HG03469 (cell line): Measurements from ENCODE around the gene ANKRD11.
"Not testable (repeated sequence)": the region's sequence is repeated elsewhere in the genome, so short reads cannot be mapped to it uniquely, and the experiment has no call there.

Experiments
- ATAC-seq: cut with Tn5 transposase; IDR thresholded peaks from one replicate; pipeline ENCODE4 v1.9.1; 2021; ENCODE audit warnings: mild to moderate bottlenecking, moderate library complexity, moderate number of reproducible peaks; ENCODE audit not compliant: unreplicated experiment

The ANKRD11 gene

DNA sequence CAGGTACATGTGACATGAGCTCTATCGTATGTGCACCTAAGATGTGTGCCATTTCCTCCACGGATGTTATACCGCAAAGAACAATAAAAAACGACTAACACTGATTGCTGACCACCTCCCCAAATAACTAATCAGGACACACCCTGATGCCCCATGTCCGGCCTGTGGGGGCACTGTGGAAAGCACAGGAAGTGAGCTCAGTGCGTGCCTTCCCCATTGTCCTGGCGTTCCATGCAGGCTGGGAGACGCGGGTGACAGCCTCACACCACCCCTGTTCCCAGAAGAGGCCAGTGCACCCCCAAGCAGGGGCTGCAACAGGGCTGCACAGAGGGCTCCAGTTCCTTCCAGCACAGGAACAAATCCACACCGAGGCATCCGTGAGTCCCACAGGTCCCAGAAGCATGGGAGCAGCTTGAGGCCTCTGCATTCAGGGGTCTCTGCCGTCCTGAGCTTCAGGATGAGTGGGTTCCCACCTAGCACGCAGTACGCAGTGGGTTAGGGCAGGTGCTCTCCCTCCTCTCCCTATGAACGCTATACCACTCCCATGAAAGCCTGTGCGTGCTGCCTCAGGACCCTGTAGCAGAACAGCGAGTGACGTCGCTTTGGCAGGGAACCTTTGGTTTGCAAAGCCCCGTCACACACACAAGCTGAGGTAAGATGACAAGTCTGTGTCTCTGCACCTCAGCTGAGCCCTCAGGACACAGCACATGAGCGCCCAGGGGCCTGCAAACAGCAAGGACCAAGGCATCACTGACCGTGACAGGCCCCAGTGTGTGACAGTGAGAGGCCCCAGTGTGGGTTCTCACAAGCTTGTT, 155.2 kb downstream of the ANKRD11 start:
- ATAC-seq = no peak

GRCh38 chr16:89334461-89334860, 155.9 kb downstream of the ANKRD11 start:
- no peak for ATAC-seq

GRCh38 chr16:89334050-89334449, 156.3 kb downstream of the ANKRD11 start:
- ATAC-seq = no peak

DNA sequence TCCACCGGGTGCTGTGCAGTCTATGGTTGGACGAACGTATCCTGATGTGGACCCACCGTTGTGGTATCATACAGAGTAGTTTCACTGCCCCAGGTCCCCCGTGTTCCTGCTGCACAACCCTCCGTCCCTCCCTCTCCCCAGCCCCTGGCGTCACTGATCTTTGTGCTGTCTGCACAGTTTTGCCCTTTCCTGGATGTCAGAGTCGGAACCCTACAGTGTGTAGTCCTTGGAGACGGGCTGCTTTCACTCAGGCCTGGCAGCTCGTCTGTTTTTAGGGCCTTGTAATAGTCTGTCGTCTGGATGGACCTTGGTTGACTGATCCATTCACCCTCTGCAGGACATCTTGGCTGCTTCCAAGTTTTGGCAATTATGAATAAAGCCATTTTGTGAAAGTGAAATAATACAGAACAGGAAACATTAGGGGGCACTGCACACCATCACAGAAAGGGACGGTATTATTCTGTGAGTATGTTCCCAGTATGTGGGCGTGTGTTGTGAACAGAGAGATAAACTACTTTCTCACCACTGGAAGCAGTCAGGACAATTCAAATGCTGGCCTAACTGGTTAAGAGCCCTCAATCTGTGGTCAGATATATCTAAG, 156.9 kb downstream of the ANKRD11 start:
- not testable (repeated sequence) for ATAC-seq

- no peak for ATAC-seq
Measured at GRCh38 chr16:89332902-89333245, 157.5 kb downstream of the ANKRD11 start.

DNA sequence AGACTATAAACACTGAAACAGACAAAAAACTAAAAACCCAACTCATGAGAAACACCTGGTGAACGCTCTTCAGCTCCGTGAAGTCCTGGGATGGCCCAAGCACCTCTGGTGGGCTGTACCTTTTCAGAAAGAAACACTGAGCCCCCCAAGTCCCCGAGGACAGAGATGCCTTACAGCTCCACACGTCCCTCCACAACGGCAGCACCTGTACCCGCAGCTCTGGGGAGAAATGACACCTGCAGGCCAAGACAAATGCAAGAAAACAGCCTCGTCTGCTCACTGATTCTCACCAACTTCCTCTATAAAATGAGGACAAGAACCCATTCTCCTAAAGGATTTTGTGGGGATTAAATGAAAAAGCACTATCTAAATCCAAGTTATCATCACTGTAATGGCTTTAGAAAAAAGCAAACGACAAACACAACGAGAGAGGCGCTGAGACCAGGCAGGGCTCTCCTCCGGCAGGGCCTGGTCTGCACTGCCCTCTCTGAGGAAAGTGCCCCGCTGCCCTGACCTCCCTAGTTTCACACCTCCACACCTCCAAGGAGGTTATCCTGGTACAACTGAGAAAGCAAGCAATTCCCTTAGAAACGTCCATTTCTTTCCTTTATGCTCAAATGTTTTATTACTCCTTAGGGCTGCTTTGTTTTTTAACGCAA, 158.0 kb downstream of the ANKRD11 start:
- ATAC-seq = no peak

DNA sequence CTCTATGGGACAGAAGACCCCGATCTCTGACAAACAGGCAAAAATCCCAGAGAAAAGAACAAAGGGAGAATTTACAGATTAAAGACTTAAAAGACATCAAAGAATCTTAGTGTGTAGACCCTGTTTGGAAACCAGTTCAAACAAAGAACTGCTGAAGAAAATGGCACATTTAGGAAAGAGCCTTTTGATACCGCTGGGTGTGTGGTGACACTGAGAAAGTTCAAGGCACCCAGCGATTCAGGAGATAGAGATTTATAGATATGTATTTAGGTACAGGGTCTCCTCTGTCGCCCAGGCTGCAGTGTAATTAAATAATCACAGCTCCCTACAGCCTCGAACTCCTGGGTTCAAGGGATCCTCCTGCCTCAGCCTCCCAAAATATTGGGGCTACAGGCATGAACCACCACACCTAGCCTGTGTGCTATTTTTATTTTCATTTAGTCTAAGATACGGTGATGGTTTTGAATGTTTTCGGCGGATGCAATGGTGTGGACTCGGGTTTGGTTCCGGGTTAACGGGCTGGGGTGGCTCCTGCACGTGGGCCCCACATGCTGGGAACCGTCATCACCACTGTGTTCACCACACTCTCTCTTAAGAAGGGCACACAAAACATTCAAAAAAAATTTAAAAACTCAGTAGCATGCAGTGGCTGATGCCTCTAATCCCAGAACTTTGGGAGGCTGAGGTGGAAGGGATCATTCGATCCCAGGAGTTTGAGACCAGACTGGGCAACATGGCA, 158.8 kb downstream of the ANKRD11 start:
- no peak for ATAC-seq

DNA sequence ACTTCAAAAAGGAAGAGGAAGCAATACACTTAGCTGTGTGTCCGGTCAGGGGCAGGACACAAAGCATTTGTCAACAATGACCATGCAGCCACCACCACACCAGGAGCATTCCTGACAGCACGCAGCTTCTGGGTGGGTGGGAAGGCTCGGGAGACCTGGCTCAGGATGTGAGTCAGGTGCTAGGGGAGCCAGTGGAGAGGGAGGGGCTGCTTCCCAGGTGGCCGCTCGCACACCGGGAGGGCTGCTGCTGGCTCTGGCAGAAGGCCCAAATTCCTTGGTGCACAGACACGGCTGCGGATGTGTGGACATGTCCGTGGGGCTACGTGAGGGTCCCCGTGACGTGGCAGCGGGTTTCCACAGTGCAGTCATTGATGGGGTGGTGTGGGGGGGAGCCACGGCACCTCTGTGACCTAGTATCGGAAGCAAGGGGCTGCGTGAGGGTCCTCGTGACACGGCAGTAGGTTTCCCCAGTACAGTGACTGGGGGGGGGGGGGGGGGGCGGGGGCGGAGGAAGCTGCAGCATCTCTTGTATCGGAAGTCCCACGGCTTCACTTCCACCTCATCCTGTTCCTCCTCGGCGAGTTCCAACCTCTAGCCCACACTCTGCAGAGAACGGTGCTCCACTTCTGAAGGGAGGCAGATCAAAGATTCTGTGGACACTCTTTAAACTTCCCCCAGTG, 160.0 kb downstream of the ANKRD11 start:
- ATAC-seq = no peak

DNA sequence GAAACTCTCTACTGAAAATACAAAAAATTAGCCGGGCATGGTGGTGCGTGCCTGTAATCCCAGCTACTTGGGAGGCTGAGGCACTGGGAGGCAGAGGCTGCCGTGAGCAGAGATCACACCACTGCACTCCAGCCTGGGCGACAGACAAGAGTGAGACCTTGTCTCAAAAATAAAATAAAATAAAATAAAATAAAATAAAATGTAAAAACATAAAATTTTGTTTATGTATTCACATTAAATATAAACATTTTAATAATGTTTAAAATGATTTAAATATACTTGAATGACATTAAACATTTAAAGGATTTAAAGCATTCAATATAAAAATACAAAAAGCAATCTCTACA, 160.6 kb downstream of the ANKRD11 start:
- not testable (repeated sequence) for ATAC-seq

GRCh38 chr16:89328412-89329400, 161.7 kb downstream of the ANKRD11 start:
- not testable (repeated sequence) for ATAC-seq

DNA sequence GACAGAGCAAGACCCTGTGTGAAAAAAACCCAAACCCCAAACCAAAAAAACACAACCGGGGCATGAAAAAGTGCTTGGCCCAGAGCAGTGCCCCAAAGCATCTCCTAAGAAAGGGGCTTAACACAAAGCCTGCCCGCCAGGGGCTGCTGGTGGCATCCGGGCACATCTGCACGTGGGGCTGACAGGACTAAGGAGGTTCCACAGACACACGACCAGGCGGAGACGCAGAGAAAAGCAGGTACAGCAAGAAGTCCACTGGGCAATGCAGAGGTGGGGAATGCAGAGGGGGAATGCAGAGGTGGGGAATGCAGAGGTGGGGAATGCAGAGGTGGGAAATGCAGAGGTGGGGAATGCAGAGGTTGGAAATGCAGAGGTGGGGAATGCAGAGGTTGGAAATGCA, 163.6 kb downstream of the ANKRD11 start:
- no peak for ATAC-seq

DNA sequence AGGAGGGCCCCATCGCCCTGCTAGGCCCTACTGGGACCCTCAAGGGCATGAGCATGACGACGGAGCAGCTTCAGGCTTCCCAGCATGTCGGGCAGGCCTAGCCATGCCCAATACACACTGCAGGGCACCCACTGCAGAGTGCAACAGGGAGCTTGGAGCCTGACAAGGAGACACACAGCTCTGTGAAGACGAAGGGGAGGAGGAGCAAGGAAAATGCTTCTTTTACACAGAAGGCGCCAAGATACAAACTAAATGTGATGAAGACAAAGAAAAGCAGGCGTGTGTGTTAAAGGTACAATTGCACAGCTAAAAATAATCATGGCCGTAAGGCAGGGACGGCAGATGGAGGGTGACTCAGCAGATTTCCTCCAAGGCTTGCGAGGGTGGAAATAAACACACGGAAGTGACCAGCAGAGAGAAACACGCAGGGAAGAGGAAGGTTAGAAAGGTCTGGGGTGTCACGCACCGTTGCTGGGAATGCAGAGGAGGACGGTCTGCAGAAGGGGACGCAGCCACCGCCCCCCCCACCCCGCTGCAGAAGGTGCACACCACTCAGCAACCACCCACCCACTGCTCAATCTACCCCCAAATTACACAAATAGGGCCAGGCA, 164.4 kb downstream of the ANKRD11 start:
- ATAC-seq = no peak

GRCh38 chr16:89324056-89325010, 166.0 kb downstream of the ANKRD11 start:
- ATAC-seq = no peak

DNA sequence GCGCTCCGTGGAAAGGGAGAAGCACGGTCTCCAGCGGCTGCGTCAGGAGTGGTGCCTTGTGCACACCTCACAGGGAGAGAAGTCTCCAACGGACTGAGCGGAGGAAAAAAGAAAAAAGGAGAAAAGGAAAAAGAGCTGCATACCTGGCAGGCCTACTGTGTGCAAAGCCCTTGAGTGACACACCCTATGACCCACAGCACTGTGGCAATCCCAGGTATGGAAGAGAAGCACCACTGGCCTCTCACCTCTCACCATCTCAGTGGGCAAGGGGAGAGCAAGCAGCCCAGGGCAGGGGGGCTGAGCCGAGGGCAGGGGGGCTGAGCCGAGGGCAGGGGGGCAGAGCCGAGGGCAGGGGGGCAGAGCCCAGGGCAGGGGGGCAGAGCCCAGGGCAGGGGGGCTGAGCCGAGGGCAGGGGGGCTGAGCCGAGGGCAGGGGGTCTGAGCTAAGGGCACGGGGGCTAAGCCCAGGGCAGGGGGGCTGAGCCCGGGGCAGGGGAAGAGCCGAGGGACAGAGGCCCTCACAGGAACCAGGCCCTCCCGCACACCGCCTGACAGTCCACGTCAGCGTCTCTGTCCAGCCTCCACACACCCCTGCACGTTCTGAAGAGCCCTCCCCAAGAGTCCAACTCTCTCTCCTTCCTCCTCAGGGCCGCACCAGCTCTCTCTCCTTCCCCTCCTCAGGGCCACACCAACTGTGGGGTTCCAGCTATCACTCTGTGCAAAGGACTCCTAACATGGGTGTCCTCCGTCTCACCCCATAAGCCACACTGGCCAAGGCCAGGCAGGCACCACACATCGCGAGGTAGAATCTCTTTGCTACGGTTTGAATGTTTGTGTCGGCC, 167.0 kb downstream of the ANKRD11 start:
- ATAC-seq = no peak

- ATAC-seq = no peak
Measured at GRCh38 chr16:89322321-89323119, 167.8 kb downstream of the ANKRD11 start.

DNA sequence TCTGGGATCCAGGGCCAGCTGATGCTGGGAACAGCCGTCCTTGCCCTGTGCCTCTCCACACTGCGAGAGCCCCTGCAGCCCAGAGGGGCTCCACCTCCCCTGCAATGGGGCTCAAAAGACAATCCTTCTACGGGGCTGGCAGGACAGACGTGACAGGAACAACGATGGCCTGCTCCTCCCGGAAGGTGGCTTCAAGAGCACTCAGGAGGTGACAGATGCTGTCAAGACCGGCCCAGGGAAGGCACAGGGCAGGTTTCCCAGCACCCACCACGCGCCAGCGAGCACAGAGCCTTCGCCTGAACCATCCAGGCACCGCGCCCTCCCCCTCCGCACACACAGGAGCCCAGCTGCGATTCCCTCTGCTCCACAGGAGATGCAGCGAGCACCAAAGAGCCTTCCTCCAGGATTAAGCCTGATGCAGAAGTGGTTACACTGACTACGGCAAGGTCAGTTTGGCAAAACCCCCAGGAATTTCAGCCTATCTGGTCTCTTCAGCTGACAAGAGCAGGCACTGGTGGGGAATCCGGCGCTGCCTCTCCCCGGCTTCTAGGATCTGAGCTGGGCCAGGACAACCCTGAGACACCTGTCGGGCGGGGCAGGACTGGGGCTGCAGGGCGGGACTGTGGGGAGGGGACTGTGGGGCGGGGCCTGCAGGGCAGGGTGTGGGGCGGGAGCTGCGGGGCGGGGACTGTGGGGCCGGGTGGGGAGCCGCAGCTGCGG, 169.4 kb downstream of the ANKRD11 start:
- ATAC-seq = no peak
